Hepatocyte (in vitro differentiated cells): Measurements from ENCODE around the gene NXNL2.

Source experiments
- EZH2 ChIP-seq: fragments of 200-600 bp; sonication (generic); IDR thresholded peaks from 2 replicates; pipeline ENCODE4 v1.6.1; 2016; ENCODE audit warnings: antibody characterized with exemption, mild to moderate bottlenecking, borderline replicate concordance
- TF ChIP-seq, protein P1 (sequence below): fragments of 200-600 bp; sonication (generic); IDR thresholded peaks from 2 replicates; pipeline ENCODE4 v1.5.1; 2016; ENCODE audit warnings: antibody characterized with exemption, mild to moderate bottlenecking; ENCODE audit not compliant: poor library complexity

DNA sequence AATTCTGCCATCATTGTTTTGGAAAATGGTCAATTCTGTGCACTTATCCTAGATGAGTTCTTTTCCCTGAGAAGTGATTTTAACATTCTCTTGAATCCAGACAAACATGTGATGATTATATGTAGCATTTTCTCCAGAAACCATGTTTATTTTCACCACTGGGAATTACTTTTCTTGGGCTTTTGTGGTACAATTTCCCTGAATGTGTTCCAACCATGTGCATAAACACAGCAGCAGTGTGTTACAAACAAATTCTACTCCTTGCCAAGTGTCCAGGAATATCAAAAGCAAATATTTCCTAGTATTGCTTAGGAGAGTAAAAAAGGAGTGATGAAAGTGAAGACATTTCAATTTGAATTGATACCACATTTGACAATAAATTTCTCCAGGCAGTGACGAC is 50.4 kb downstream of the NXNL2 start:
- TF ChIP-seq, protein P1, sequence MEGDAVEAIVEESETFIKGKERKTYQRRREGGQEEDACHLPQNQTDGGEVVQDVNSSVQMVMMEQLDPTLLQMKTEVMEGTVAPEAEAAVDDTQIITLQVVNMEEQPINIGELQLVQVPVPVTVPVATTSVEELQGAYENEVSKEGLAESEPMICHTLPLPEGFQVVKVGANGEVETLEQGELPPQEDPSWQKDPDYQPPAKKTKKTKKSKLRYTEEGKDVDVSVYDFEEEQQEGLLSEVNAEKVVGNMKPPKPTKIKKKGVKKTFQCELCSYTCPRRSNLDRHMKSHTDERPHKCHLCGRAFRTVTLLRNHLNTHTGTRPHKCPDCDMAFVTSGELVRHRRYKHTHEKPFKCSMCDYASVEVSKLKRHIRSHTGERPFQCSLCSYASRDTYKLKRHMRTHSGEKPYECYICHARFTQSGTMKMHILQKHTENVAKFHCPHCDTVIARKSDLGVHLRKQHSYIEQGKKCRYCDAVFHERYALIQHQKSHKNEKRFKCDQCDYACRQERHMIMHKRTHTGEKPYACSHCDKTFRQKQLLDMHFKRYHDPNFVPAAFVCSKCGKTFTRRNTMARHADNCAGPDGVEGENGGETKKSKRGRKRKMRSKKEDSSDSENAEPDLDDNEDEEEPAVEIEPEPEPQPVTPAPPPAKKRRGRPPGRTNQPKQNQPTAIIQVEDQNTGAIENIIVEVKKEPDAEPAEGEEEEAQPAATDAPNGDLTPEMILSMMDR, result no peak
- no peak for TF ChIP-seq EZH2
